Measurements from ENCODE around the gene HECTD4. TPM values are rescaled to one million over a fixed set of nuclear protein-coding genes. Genes with fewer than 3 reads are reported as not detected.

The HECTD4 gene
- total RNA-seq, 1 experiment from 2014 or later: 24.6 TPM

GRCh38 chr12:112169161-112169872, 212.9 kb downstream of the HECTD4 start:
- no peak overlapping the region for H2AFZ ChIP-seq (ENCODE audit: low read length)
- no peak overlapping the region for H3K4me2 ChIP-seq (ENCODE audit: low read length)
- no peak overlapping the region for H3K27ac ChIP-seq (ENCODE audit: low read length)
- intact Hi-C loops (cut with micrococcal nuclease): no loop called here
- H3K4me3 ChIP-seq (ENCODE audit: low read length): no peak overlapping the region
- H4K20me1 ChIP-seq (ENCODE audit: low read length): no peaks in the 10 kb centered on the region
- BruUV-seq (replicated peaks): no TSS peak
- H3K4me1 ChIP-seq (ENCODE audit: insufficient read depth, low read length): no peaks in the 10 kb centered on the region
- ChIA-PET POLR2A (ENCODE audit: unreplicated experiment) (no interaction called here), CTCF (no interaction called here)
- no peaks in the 10 kb centered on the region for H3K9me2 ChIP-seq (replicated peaks; ENCODE audit: low read length)
- H3K79me2 ChIP-seq (ENCODE audit: low read length): no peaks in the 10 kb centered on the region
- DNase-seq: no peak
- ATAC-seq: no peak
- no peaks in the 10 kb centered on the region for H3K9me3 ChIP-seq (ENCODE audit: low read length)
- H3K36me3 ChIP-seq (ENCODE audit: low read depth, low read length): no peaks in the 10 kb centered on the region
- H3K27me3 ChIP-seq (ENCODE audit: low read length): no peaks in the 10 kb centered on the region
- no peaks in the 10 kb centered on the region for H3F3A ChIP-seq (ENCODE audit: low read length, unreplicated experiment)
- no peak for TF ChIP-seq EZH2phosphoT487 (IDR thresholded peaks at IDR 0.05; ENCODE audit: borderline replicate concordance, low read length)
- no peak for TF ChIP-seq CTCF (conservative IDR thresholded peaks at IDR 0.05; ENCODE audit: low read depth, low read length)
- no peak for TF ChIP-seq EZH2 (IDR thresholded peaks at IDR 0.05; ENCODE audit: low read length, unreplicated experiment)
- no peak overlapping the region for H3K9ac ChIP-seq (ENCODE audit: low read length)

GRCh38 chr12:112168561-112168971, 213.7 kb downstream of the HECTD4 start:
- no peak overlapping the region for H2AFZ ChIP-seq (ENCODE audit: low read length)
- ATAC-seq: no peak
- intact Hi-C loops (cut with micrococcal nuclease): no loop called here

More at GRCh38 chr12:112168561-112168971, 213.7 kb downstream of the HECTD4 start:
- no peaks in the 10 kb centered on the region for H3F3A ChIP-seq (ENCODE audit: low read length, unreplicated experiment)
- no peaks in the 10 kb centered on the region for H3K4me1 ChIP-seq (ENCODE audit: insufficient read depth, low read length)
- no peaks in the 10 kb centered on the region for H3K27me3 ChIP-seq (ENCODE audit: low read length)
- H3K4me2 ChIP-seq (ENCODE audit: low read length): no peak overlapping the region
- no peaks in the 10 kb centered on the region for H3K79me2 ChIP-seq (ENCODE audit: low read length)
- no peaks in the 10 kb centered on the region for H3K36me3 ChIP-seq (ENCODE audit: low read depth, low read length)
- DNase-seq: no peak
- H3K4me3 ChIP-seq (ENCODE audit: low read length): no peak overlapping the region
- no peaks in the 10 kb centered on the region for H4K20me1 ChIP-seq (ENCODE audit: low read length)
- no peaks in the 10 kb centered on the region for H3K9me2 ChIP-seq (replicated peaks; ENCODE audit: low read length)
- CTCF ChIA-PET: no interaction called here
- no peaks in the 10 kb centered on the region for H3K9me3 ChIP-seq (ENCODE audit: low read length)
- no peak overlapping the region for H3K27ac ChIP-seq (ENCODE audit: low read length)
- POLR2A ChIA-PET (ENCODE audit: unreplicated experiment): interaction anchor here (0.6 kb wide), 1 partner anchor 105 kb away, joined by 5 read pairs; no protein-coding TSS in a partner anchor
- H3K9ac ChIP-seq (ENCODE audit: low read length): no peak overlapping the region
- TF ChIP-seq EZH2 (IDR thresholded peaks at IDR 0.05; ENCODE audit: low read length, unreplicated experiment): no peak
- TF ChIP-seq EZH2phosphoT487 (IDR thresholded peaks at IDR 0.05; ENCODE audit: borderline replicate concordance, low read length): no peak
- no peak for TF ChIP-seq CTCF (conservative IDR thresholded peaks at IDR 0.05; ENCODE audit: low read depth, low read length)
- no TSS peak for BruUV-seq (replicated peaks)

Measured in PC-3 (cell line).